NCI-H1930 (cell line): ENCODE measurements around the gene KLHL36.

Source experiments
- DNase-seq, 2 experiments: peaks; one replicate each; lab custom pipeline; 2025; lab: John Stamatoyannopoulos, UW

The KLHL36 gene

GRCh38 chr16:84699147-84699711 lies 50.9 kb downstream of the KLHL36 start:
- DNase-seq = no peak

- peak; percentile 60 to 75 for DNase-seq
These were observed 51.6 kb downstream of the KLHL36 start, which contains the start of gene USP10 for GRCh38 chr16:84699712-84700445. TSS of gene USP10 (plus strand) at chr16:84700000. CDS start at chr16:84700091, 91 bp downstream.

GRCh38 chr16:84700446-84701300 lies 52.4 kb downstream of the KLHL36 start:
- DNase-seq = no peak

GRCh38 chr16:84703681-84704080 lies 55.4 kb downstream of the KLHL36 start:
- DNase-seq = no peak

- no peak for DNase-seq
These were observed 55.9 kb downstream of the KLHL36 start for GRCh38 chr16:84704253-84704652.

GRCh38 chr16:84706856-84707255 lies 58.5 kb downstream of the KLHL36 start:
- DNase-seq = no peak

- DNase-seq = no peak
These were observed 61.3 kb downstream of the KLHL36 start for GRCh38 chr16:84709609-84710008.

- DNase-seq = no peak
These were observed 62.4 kb downstream of the KLHL36 start for GRCh38 chr16:84710686-84711085.
